Measurements from ENCODE around the gene NPFFR1. TPM values are rescaled to one million over a fixed set of nuclear protein-coding genes. Genes with fewer than 3 reads are reported as not detected.
"Not testable (repeated sequence)": the region's sequence is repeated elsewhere in the genome, so short reads cannot be mapped to it uniquely, and the experiment has no call there.

The NPFFR1 gene
- total RNA-seq, 4 donors from 2014 or later = 0.16 TPM; not detected in 3

DNA sequence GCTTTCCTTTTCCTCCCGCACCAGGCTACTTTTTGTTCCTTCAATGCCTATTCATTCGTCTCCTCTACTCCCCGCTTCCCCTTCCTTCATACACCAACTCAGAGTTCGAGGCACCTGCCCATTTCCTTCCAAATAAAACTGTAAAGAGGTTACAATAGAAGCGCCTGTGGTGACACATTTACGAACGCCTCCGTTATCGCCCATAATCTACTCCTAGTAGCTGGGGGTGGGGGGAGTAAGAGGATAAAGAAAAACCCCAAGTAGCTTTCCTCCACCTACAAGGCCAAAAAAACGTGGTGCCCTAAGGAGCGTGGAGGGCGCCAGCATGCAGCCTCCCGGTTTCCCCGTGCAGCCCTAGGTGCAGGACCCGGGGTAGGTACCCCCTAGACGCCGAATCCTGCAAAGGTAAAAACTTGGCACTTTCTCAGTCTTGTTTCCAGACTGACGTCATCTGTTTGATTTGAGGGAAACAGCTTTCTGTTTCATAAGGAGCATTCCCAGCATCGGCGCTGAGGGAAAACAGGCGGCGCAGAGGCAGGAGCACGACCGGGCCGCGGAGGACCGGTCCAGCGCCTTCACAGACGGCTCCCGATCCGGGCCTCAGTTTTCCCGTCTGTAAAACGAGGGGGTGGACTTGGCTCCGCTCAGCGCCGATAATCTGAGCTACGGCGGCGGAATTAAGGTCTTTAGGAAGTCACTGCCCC is 51.5 kb downstream of the NPFFR1 start:
- H3K27ac ChIP-seq = peak overlapping the region; percentile 85 to 93 (median 87)
- TF ChIP-seq POLR2A (IDR thresholded peaks at IDR 0.05) = peak; percentile 82
- TF ChIP-seq, protein P1, sequence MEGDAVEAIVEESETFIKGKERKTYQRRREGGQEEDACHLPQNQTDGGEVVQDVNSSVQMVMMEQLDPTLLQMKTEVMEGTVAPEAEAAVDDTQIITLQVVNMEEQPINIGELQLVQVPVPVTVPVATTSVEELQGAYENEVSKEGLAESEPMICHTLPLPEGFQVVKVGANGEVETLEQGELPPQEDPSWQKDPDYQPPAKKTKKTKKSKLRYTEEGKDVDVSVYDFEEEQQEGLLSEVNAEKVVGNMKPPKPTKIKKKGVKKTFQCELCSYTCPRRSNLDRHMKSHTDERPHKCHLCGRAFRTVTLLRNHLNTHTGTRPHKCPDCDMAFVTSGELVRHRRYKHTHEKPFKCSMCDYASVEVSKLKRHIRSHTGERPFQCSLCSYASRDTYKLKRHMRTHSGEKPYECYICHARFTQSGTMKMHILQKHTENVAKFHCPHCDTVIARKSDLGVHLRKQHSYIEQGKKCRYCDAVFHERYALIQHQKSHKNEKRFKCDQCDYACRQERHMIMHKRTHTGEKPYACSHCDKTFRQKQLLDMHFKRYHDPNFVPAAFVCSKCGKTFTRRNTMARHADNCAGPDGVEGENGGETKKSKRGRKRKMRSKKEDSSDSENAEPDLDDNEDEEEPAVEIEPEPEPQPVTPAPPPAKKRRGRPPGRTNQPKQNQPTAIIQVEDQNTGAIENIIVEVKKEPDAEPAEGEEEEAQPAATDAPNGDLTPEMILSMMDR (IDR thresholded peaks at IDR 0.05) = no peak
- TF ChIP-seq EP300 (IDR thresholded peaks at IDR 0.05; ENCODE audit: low read depth) = no peak
- TF ChIP-seq POLR2AphosphoS5 (IDR thresholded peaks at IDR 0.05) = peak; percentile 88 to 90 (median 89)
- 2 to 11% methylated on average over 8 to 39 of the region's 39 CpGs for WGBS, 2 donors (ENCODE audit: low coverage in 1 of 2)
- in situ Hi-C loops (cut with MboI; ENCODE audit: low pct_ligation_motif_present in 1 of 4, low pct_unique_long_range_greater_than_20kb in 1 of 4, low sequenced_read_pairs in 3 of 4) = no loop called here
- H3K4me3 ChIP-seq = peak overlapping the region; percentile 61 to 90 (median 82)
- H3K27me3 ChIP-seq = no peaks in the 10 kb centered on the region
- peak; percentile 77 for DNase-seq
- H3K4me1 ChIP-seq = peaks cover 0 to 55% (median 32%) of the 10 kb centered on the region in 4 donors
- intact Hi-C loops (cut with DNase I; ENCODE audit: low total_unique reads) = no loop called here
- no peaks in the 10 kb centered on the region for H3K9me3 ChIP-seq
- H3K36me3 ChIP-seq = no peaks in the 10 kb centered on the region

DNA sequence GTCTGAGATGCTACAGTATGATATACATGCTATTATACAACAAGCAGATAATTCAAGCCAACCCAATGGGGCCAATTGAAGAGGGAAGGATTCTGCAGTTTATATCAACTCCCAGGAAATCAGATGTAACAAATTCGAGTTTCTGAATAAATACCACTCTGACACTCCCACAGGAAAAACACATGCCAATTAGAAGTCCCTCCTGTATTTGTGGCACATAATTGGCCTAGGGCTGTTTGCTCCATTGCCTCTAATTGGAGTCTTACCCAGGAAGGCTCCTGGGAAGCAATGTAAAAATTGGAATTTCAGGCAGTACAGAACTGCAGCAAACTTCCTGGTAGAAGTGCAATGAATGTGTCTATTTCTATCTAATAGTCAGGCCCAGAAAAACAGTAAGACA is 55.3 kb downstream of the NPFFR1 start:
- intact Hi-C loops (cut with DNase I; ENCODE audit: low total_unique reads) = no loop called here
- Histone ChIP-seq H3K36me3 (no peaks in the 10 kb centered on the region), H3K9me3 (no peaks in the 10 kb centered on the region), H3K4me3 (no peak overlapping the region), H3K4me1 (peaks cover 0 to 59% (median 32%) of the 10 kb centered on the region in 4 donors), H3K27me3 (no peaks in the 10 kb centered on the region), H3K27ac (peak overlapping the region; percentile 71 to 93 (median 79))
- no peak for TF ChIP-seq POLR2AphosphoS5 (IDR thresholded peaks at IDR 0.05)
- TF ChIP-seq POLR2A (IDR thresholded peaks at IDR 0.05) = no peak
- TF ChIP-seq, protein P1 (IDR thresholded peaks at IDR 0.05) = no peak
- no peak for TF ChIP-seq EP300 (IDR thresholded peaks at IDR 0.05; ENCODE audit: low read depth)
- DNase-seq = no peak
- 27% methylated on average over 1 of the region's 1 CpG; no CpG with 5 or more reads in 1 of the 2 donors for WGBS, 2 donors (ENCODE audit: low coverage in 1 of 2)
- in situ Hi-C loops (cut with MboI; ENCODE audit: low pct_ligation_motif_present in 1 of 4, low pct_unique_long_range_greater_than_20kb in 1 of 4, low sequenced_read_pairs in 3 of 4) = no loop called here

DNA sequence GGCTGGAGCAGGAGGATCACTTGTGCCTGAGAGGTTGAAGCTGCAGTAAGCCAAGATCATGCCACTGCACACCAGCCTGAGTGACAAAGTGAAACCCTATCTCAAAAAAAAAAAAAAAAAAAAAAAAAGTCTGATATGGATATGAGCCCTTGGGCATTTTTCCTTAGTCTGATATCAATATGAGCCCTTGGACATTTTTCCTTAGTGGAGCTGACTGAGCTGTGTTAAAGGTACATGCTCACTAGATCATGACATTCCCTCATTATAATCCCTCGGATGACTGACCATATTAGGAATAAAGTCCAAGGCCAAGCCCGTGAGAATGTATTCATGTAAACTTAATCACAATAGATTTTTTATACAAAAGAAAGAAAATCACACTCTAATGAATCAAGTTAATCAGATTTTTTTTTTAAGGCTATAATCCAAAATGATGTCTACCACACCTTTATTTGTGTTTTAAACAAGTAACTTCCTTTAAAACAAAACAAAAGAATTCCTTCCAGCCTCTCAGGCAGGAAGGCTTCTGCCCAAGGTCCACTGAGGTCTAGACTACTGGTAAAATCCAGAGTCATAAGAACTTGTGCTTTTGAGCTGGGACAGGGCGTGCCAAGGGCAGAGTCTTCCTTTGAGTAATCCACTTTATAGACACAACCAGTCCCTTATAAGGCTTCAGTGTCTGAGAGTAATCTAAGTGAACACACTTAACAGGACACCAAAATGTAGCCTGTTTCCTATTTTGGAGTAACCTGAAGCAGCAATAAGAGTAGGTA is 56.1 kb downstream of the NPFFR1 start:
- TF ChIP-seq POLR2AphosphoS5 (IDR thresholded peaks at IDR 0.05) (peak in 2 of 3 donors; percentile 64 to 85), POLR2A (IDR thresholded peaks at IDR 0.05) (peak; percentile 41), EP300 (IDR thresholded peaks at IDR 0.05; ENCODE audit: low read depth) (no peak)
- TF ChIP-seq, protein P1 (IDR thresholded peaks at IDR 0.05) = no peak
- in situ Hi-C loops (cut with MboI; ENCODE audit: low pct_ligation_motif_present in 1 of 4, low pct_unique_long_range_greater_than_20kb in 1 of 4, low sequenced_read_pairs in 3 of 4) (no loop called here), intact Hi-C loops (cut with DNase I; ENCODE audit: low total_unique reads) (no loop called here)
- no peaks in the 10 kb centered on the region for H3K36me3 ChIP-seq
- H3K9me3 ChIP-seq = no peaks in the 10 kb centered on the region
- H3K4me3 ChIP-seq = no peak overlapping the region
- H3K27me3 ChIP-seq = no peaks in the 10 kb centered on the region
- WGBS, 2 donors (ENCODE audit: low coverage in 1 of 2) = 44 to 72% methylated on average over 2 to 3 of the region's 3 CpGs
- peak overlapping the region; percentile 71 to 93 (median 79) for H3K27ac ChIP-seq
- peaks cover 0 to 59% (median 31%) of the 10 kb centered on the region in 4 donors for H3K4me1 ChIP-seq
- DNase-seq = peak; percentile 80

DNA sequence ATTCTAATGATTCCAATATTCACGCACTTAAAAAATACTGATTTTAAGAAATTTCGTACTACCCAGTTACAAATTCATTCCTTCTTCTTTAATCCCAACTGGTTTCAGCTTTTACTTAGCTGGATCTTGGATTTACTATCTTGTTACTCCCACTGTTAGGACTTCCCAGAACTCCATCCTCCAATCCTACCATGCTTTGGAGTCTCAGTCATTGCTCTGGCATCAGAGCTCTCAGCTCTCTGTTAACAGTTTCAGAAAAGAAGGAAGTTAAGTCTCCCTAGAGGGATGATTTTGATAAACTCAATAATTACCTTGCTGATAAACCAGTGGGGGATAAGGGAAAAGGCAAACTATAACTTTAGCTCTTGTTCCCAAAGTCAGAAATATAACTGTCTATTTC is 60.1 kb downstream of the NPFFR1 start:
- in situ Hi-C loops (cut with MboI; ENCODE audit: low pct_ligation_motif_present in 1 of 4, low pct_unique_long_range_greater_than_20kb in 1 of 4, low sequenced_read_pairs in 3 of 4) = loop anchor here in 1 of 4 donors (5.0 kb wide), 1 partner anchor 139 kb away; no protein-coding TSS in a partner anchor
- TF ChIP-seq POLR2A (IDR thresholded peaks at IDR 0.05) = no peak
- no peak for TF ChIP-seq POLR2AphosphoS5 (IDR thresholded peaks at IDR 0.05)
- TF ChIP-seq EP300 (IDR thresholded peaks at IDR 0.05; ENCODE audit: low read depth) = no peak
- TF ChIP-seq, protein P1 (IDR thresholded peaks at IDR 0.05) = no peak
- Histone ChIP-seq H3K4me3 (no peak overlapping the region), H3K4me1 (peaks cover 0 to 35% (median 23%) of the 10 kb centered on the region in 4 donors), H3K36me3 (no peaks in the 10 kb centered on the region), H3K9me3 (no peaks in the 10 kb centered on the region), H3K27ac (peak overlapping the region in 1 of 4 donors; percentile 29), H3K27me3 (no peaks in the 10 kb centered on the region)
- DNase-seq = no peak
- 92 to 93% methylated on average over 2 of the region's 2 CpGs for WGBS, 2 donors (ENCODE audit: low coverage in 1 of 2)
- intact Hi-C loops (cut with DNase I; ENCODE audit: low total_unique reads) = no loop called here

DNA sequence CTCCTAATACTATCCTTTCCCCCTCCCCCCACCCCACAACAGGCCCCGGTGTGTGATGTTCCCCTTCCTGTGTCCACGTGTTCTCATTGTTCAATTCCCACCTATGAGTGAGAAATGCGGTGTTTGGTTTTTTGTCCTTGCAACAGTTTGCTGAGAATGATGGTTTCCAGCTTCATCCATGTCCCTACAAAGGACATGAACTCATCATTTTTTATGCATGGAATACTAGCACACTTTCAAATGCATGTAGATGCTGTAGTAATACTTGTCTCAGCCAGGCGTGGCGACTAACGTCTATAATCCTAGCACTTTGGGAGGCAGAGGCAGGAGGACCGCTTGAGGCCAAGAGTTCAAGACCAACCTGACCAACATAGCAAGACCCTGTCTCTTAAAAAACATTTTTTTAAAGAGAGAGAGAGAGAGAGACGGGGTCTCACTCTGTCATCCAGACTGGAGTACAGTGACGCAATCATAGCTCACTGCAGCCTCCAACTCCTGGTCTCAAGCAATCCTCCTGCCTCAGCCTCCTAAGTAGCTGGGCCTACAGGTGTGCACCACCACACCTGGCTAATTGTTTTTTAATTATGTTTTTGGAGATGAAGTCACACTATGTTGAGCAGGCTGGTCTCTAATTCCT is 60.9 kb downstream of the NPFFR1 start:
- 74 to 100% methylated on average over 2 to 9 of the region's 9 CpGs for WGBS, 2 donors (ENCODE audit: low coverage in 1 of 2)

More for the DNA sequence above, 60.9 kb downstream of the NPFFR1 start:
- H3K27me3 ChIP-seq; H3K9me3 ChIP-seq; intact Hi-C loops (cut with DNase I; ENCODE audit: low total_unique reads); DNase-seq; H3K36me3 ChIP-seq; H3K27ac ChIP-seq; H3K4me3 ChIP-seq: not testable (repeated sequence)
- in situ Hi-C loops (cut with MboI; ENCODE audit: low pct_ligation_motif_present in 1 of 4, low pct_unique_long_range_greater_than_20kb in 1 of 4, low sequenced_read_pairs in 3 of 4) = loop anchor here in 1 of 4 donors (5.0 kb wide), 1 partner anchor 139 kb away; no protein-coding TSS in a partner anchor
- peaks cover 0 to 27% (median 15%) of the 10 kb centered on the region in 4 donors for H3K4me1 ChIP-seq

Data from transverse colon (tissue), 4 donors.